WTC11 (cell line): ENCODE measurements around the gene IL1RAPL2. TPM values are rescaled to one million over a fixed set of nuclear protein-coding genes. Genes with fewer than 3 reads are reported as not detected.

Experiments
- ATAC-seq: fragments of 200-7000 bp; cut with Tn5 transposase; 2 replicates; pipeline ENCODE4 v1.10.0; 2021; ENCODE audit warnings: mild to moderate bottlenecking, moderate library complexity
- CTCF ChIA-PET: fragments of 300-600 bp; sonication (Branson Sonifier 250); formaldehyde crosslinking; loops from one replicate; lab custom pipeline; 2021; ENCODE audit warnings: antibody characterized with exemption; lab: Charles Lee
- POLR2A ChIA-PET: fragments of 350-600 bp; sonication (Branson Sonifier 250); formaldehyde crosslinking; loops from one replicate; lab custom pipeline; 2021; ENCODE audit warnings: antibody characterized with exemption; lab: Charles Lee
- DNase-seq: peaks from one replicate; pipeline ENCODE4 v3.0.0; 2021; ENCODE audit warnings: low spot score
- H3K27ac Mint-ChIP-seq: 2 replicates; pipeline ENCODE4 v1.8.0; 2021; ENCODE audit warnings: mixed read lengths
- H3K27me3 Mint-ChIP-seq: 2 replicates; pipeline ENCODE4 v1.8.0; 2021; ENCODE audit warnings: low read depth, mild to moderate bottlenecking, moderate library complexity, mixed read lengths
- H3K36me3 Mint-ChIP-seq: 2 replicates; pipeline ENCODE4 v1.8.0; 2021; ENCODE audit warnings: mixed read lengths
- H3K4me1 Mint-ChIP-seq: 2 replicates; pipeline ENCODE4 v1.8.0; 2022; ENCODE audit warnings: mixed read lengths
- H3K4me3 Mint-ChIP-seq: 2 replicates; pipeline ENCODE4 v1.8.0; 2021; ENCODE audit warnings: mild to moderate bottlenecking, moderate library complexity, mixed read lengths
- H3K9me3 Mint-ChIP-seq: 2 replicates; pipeline ENCODE4 v1.8.0; 2021; ENCODE audit warnings: mixed read lengths
- AFF4 ChIP-seq: sonication (generic); formaldehyde crosslinking; IDR thresholded peaks from 2 replicates; pipeline ENCODE4 v1.8.1; 2023; ENCODE audit warnings: mild to moderate bottlenecking, missing genetic modification reagents, borderline replicate concordance
- ATF6 ChIP-seq: sonication (generic); formaldehyde crosslinking; IDR thresholded peaks from 2 replicates; pipeline ENCODE4 v1.8.1; 2023; ENCODE audit warnings: mild to moderate bottlenecking, missing genetic modification reagents
- EMX1 ChIP-seq: fragments of 250-450 bp; sonication (Bioruptor Pico); IDR thresholded peaks from 2 replicates; pipeline ENCODE4 v1.8.0; 2021; ENCODE audit warnings: mild to moderate bottlenecking
- ESRRA ChIP-seq: sonication (generic); formaldehyde crosslinking; IDR thresholded peaks from 2 replicates; pipeline ENCODE4 v1.8.1; 2022; ENCODE audit warnings: mild to moderate bottlenecking, missing genetic modification reagents, borderline replicate concordance
- FOXJ3 ChIP-seq: sonication (generic); formaldehyde crosslinking; IDR thresholded peaks from 2 replicates; pipeline ENCODE4 v1.9.0; 2021; ENCODE audit warnings: missing genetic modification reagents, mild to moderate bottlenecking, borderline replicate concordance
- GABPB1 ChIP-seq: sonication (generic); formaldehyde crosslinking; IDR thresholded peaks from 2 replicates; pipeline ENCODE4 v1.8.1; 2023; ENCODE audit warnings: mild to moderate bottlenecking, missing genetic modification reagents
- GTF2I ChIP-seq: fragments of 250-450 bp; sonication (Bioruptor Pico); conservative IDR thresholded peaks from 2 replicates; pipeline ENCODE4 v1.4.0; 2021; ENCODE audit warnings: mild to moderate bottlenecking
- KAT7 ChIP-seq: sonication (generic); formaldehyde crosslinking; IDR thresholded peaks from 2 replicates; pipeline ENCODE4 v1.8.1; 2023; ENCODE audit warnings: missing genetic modification reagents, mild to moderate bottlenecking, borderline replicate concordance
- MXD4 ChIP-seq: fragments of 250-450 bp; sonication (Bioruptor Pico); IDR thresholded peaks from 2 replicates; pipeline ENCODE4 v1.8.0; 2021; ENCODE audit warnings: mild to moderate bottlenecking, moderate library complexity, borderline replicate concordance
- NR3C1 ChIP-seq: sonication (generic); formaldehyde crosslinking; conservative IDR thresholded peaks from 2 replicates; pipeline ENCODE4 v1.8.1; 2023; ENCODE audit warnings: low read depth, mild to moderate bottlenecking, missing genetic modification reagents
- PRRX2 ChIP-seq: fragments of 250-450 bp; sonication (Bioruptor Pico); IDR thresholded peaks from 2 replicates; pipeline ENCODE4 v1.8.0; 2021; ENCODE audit warnings: mild to moderate bottlenecking
- TP53 ChIP-seq: sonication (generic); formaldehyde crosslinking; IDR thresholded peaks from 2 replicates; pipeline ENCODE4 v1.8.1; 2023; ENCODE audit warnings: mild to moderate bottlenecking, missing genetic modification reagents
- USF2 ChIP-seq: sonication (generic); formaldehyde crosslinking; IDR thresholded peaks from 2 replicates; pipeline ENCODE4 v1.8.1; 2023; ENCODE audit warnings: mild to moderate bottlenecking, missing genetic modification reagents, moderate library complexity
- ZNF281 ChIP-seq: sonication (generic); formaldehyde crosslinking; IDR thresholded peaks from 2 replicates; pipeline ENCODE4 v1.8.0; 2023; ENCODE audit warnings: mild to moderate bottlenecking, missing genetic modification reagents
- ZNF317 ChIP-seq: sonication (generic); formaldehyde crosslinking; IDR thresholded peaks from 2 replicates; pipeline ENCODE4 v1.8.1; 2023; ENCODE audit warnings: low read depth, mild to moderate bottlenecking, moderate library complexity, missing genetic modification reagents, borderline replicate concordance
- ZNF671 ChIP-seq: fragments of 250-450 bp; sonication (Bioruptor Pico); IDR thresholded peaks from 2 replicates; pipeline ENCODE4 v1.8.0; 2021; ENCODE audit warnings: mild to moderate bottlenecking
- total RNA-seq: library from RNA; stranded (reverse); gene quantifications from 3 replicates; pipeline ENCODE4 v1.2.3, GENCODE V29; 2021

The IL1RAPL2 gene
- total RNA-seq, 1 experiment from 2014 or later: 0.09 TPM

GRCh38 chrX:105647749-105648148 is 1081.8 kb downstream of the IL1RAPL2 start (continued):
- no peak for TF ChIP-seq ZNF281 (CRISPR knock-in tag)

- Mint-ChIP-seq H3K4me1 (peaks cover 14% of the 10 kb centered on the region), H3K36me3 (no peaks in the 10 kb centered on the region)
- TF ChIP-seq MXD4 (no peak), PRRX2 (CRISPR knock-in tag) (no peak), ESRRA (no peak), ZNF671 (CRISPR knock-in tag) (no peak), USF2 (CRISPR knock-in tag) (no peak), EMX1 (CRISPR knock-in tag) (no peak), TP53 (CRISPR knock-in tag) (no peak), GABPB1 (CRISPR knock-in tag) (no peak), KAT7 (no peak)
- TF ChIP-seq, all 79 proteins: peak for 0
- no peak for DNase-seq
- ChIA-PET POLR2A (no interaction called here), CTCF (interaction anchor here (0.5 kb wide), 1 partner anchor 12 kb away, joined by 3 read pairs; no protein-coding TSS in a partner anchor)
- Mint-ChIP-seq H3K4me3 (no peak overlapping the region), H3K9me3 (no peaks in the 10 kb centered on the region), H3K27ac (no peak overlapping the region), H3K27me3 (no peaks in the 10 kb centered on the region; the same call in 1 of the 2 replicates)
- ATAC-seq: peak; percentile 93
Observed at GRCh38 chrX:105648732-105649131, 1082.7 kb downstream of the IL1RAPL2 start.

GRCh38 chrX:105650577-105650976 is 1084.6 kb downstream of the IL1RAPL2 start:
- no peak for ATAC-seq
- CTCF ChIA-PET: no interaction called here

GRCh38 chrX:105650986-105651385 is 1085.0 kb downstream of the IL1RAPL2 start:
- Mint-ChIP-seq H3K4me1 (peaks cover 14% of the 10 kb centered on the region), H3K4me3 (no peak overlapping the region), H3K36me3 (no peaks in the 10 kb centered on the region), H3K27me3 (no peaks in the 10 kb centered on the region; the same call in 1 of the 2 replicates), H3K27ac (no peak overlapping the region)
- POLR2A ChIA-PET: no interaction called here
- ATAC-seq: no peak
- TF ChIP-seq FOXJ3 (no peak), AFF4 (CRISPR knock-in tag) (no peak), NR3C1 (no peak), GTF2I (CRISPR knock-in tag) (no peak), ZNF317 (CRISPR knock-in tag) (no peak)
- TF ChIP-seq, all 79 proteins: peak for 0
- no peak for DNase-seq
- CTCF ChIA-PET: no interaction called here
- no peaks in the 10 kb centered on the region for H3K9me3 Mint-ChIP-seq

More at GRCh38 chrX:105650577-105650976, 1084.6 kb downstream of the IL1RAPL2 start:
- no peak for TF ChIP-seq ATF6 (CRISPR knock-in tag)
- H3K9me3 Mint-ChIP-seq: no peaks in the 10 kb centered on the region
- H3K4me3 Mint-ChIP-seq: no peak overlapping the region
- no peaks in the 10 kb centered on the region; the same call in 1 of the 2 replicates for H3K27me3 Mint-ChIP-seq
- peaks cover 14% of the 10 kb centered on the region for H3K4me1 Mint-ChIP-seq
- H3K27ac Mint-ChIP-seq: no peak overlapping the region
- no peaks in the 10 kb centered on the region for H3K36me3 Mint-ChIP-seq
- POLR2A ChIA-PET: no interaction called here
- DNase-seq: no peak
